ENCODE measurements around the gene ZNF253. TPM values are rescaled to one million over a fixed set of nuclear protein-coding genes. Genes with fewer than 3 reads are reported as not detected.

The ZNF253 gene
- total and polyA plus RNA-seq, 2 of the 13 experiments (the other 11 are each of a cell fraction or from before 2014, with no cell fraction given) = 3.5 to 10.6 TPM

GRCh38 chr19:19865750-19866610 lies at the start of gene ZNF253 (continued):
- TF ChIP-seq ZBTB43 (CRISPR knock-in tag; conservative IDR thresholded peaks at IDR 0.05) (no peak), ZNF629 (CRISPR knock-in tag; conservative IDR thresholded peaks at IDR 0.05) (0 out of 2 replicates have a peak, but pooled peaks have one; percentile 31), SIN3B (IDR thresholded peaks at IDR 0.05; ENCODE audit: low read length) (no peak), ZXDC (CRISPR knock-in tag; IDR thresholded peaks at IDR 0.05) (no peak), ZNF891 (CRISPR knock-in tag; IDR thresholded peaks at IDR 0.05) (peak; percentile 57; the same call in 1 of the 2 replicates), ZNF143 (CRISPR knock-in tag; IDR thresholded peaks at IDR 0.05) (peak; percentile 39; the same call in 1 of the 2 replicates), ZNF678 (CRISPR knock-in tag; IDR thresholded peaks at IDR 0.05) (peak; percentile 65; the same call in 1 of the 2 replicates), ZNF337 (CRISPR knock-in tag; IDR thresholded peaks at IDR 0.05; ENCODE audit: borderline replicate concordance, low read depth) (peak; percentile 55; the same call in 1 of the 2 replicates), SIX4 (CRISPR knock-in tag; IDR thresholded peaks at IDR 0.05) (no peak), TMF1 (CRISPR knock-in tag; IDR thresholded peaks at IDR 0.05; ENCODE audit: low read depth) (0 out of 2 replicates have a peak, but pooled peaks have one; percentile 25), ZEB1 (IDR thresholded peaks at IDR 0.05; ENCODE audit: insufficient replicate concordance, low read depth) (no peak), ZNF672 (CRISPR knock-in tag; IDR thresholded peaks at IDR 0.05) (no peak), ADNP (CRISPR knock-in tag; IDR thresholded peaks at IDR 0.05) (no peak), ZFP36 (IDR thresholded peaks at IDR 0.05; ENCODE audit: borderline replicate concordance, low read depth, low read length, partially characterized antibody) (no peak), ZNF614 (CRISPR knock-in tag; IDR thresholded peaks at IDR 0.05; ENCODE audit: borderline replicate concordance) (peak; percentile 72; the same call in 1 of the 2 replicates), TCF7L2 (IDR thresholded peaks at IDR 0.05; ENCODE audit: low read depth, low read length) (no peak), ZFYVE20 (CRISPR knock-in tag; IDR thresholded peaks at IDR 0.05; ENCODE audit: borderline replicate concordance, low read depth) (no peak), ZMAT5 (CRISPR knock-in tag; IDR thresholded peaks at IDR 0.05; ENCODE audit: borderline replicate concordance, low read depth) (no peak), ZNF350 (CRISPR knock-in tag; IDR thresholded peaks at IDR 0.05; ENCODE audit: borderline replicate concordance, low read depth) (no peak), ESRRA (CRISPR knock-in tag; IDR thresholded peaks at IDR 0.05; ENCODE audit: low read depth) (no peak), GATA4 (IDR thresholded peaks at IDR 0.05; ENCODE audit: borderline replicate concordance, low read depth) (no peak; the same call in 1 of the 2 replicates), ZSCAN5A (CRISPR knock-in tag; IDR thresholded peaks at IDR 0.05; ENCODE audit: borderline replicate concordance) (no peak), ZKSCAN1 (IDR thresholded peaks at IDR 0.05; ENCODE audit: low read length) (no peak)

All from HepG2 (cell line).